ENCODE data around the gene ABCC11.

GRCh38 chr16:48282636-48283263 is 35.4 kb upstream of the ABCC11 start:
- TF ChIP-seq POLR2A (IDR thresholded peaks at IDR 0.05) (no peak), CTCF (IDR thresholded peaks at IDR 0.05) (no peak)

Data from Peyer's patch (tissue), 4 donors.